GM18861 (cell line): ENCODE results near the gene C16orf86.

Source experiments
- ATAC-seq: cut with Tn5 transposase; IDR thresholded peaks from one replicate; pipeline ENCODE4 v1.9.1; 2021; ENCODE audit not compliant: unreplicated experiment

C16orf86 gene, protein sequence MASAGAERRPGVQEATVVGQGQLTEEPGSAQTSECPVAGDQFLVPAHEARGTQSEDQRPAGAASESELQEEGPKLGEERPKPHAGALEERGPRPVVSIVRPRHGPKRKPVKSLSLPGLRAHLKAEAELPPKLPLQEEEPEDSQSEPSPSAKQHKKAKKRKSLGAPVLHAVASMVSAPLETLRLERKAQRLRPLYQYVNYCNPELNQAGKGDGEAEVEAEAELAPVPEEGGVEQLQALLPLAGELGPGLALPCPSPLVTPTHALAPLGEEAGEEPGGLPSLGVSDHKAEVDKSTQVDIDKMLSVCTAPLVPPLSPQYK

DNA sequence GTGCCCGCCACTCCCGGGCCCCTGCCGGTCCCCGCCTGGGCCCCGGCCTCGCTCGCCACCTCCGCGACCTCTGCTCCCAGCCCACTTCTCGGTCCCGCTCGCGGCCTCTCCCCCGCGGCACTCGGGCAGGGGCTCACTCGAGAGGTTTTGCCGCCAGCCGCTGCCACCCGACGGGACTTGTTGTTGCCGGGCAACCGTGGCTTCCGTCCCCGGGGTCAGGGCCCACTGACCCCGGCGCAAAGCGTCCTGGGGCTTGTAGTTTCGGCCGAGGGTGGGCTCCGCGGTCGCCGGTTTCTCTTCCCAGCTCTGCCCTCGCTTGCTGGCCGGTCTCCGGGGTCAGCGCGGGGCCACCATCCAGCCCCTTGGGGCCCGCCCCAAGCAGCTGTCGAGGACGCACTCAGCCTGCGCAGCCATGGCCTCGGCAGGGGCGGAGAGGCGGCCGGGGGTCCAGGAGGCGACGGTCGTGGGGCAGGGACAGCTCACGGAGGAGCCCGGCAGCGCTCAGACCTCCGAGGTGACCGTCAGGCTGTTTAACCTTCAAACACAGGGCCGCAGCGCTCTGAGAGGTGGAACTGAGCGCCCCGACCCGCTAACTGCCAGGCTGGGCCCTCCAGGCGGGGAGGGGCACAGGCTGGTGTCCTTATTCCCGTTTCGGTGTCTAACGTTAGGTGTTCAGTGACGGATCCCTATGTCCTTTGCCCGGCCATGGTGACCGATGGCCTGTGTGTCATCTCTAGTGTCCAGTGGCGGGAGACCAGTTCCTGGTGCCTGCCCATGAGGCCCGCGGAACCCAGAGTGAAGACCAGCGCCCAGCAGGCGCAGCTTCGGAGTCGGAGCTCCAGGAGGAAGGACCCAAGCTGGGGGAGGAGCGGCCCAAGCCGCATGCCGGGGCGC lies at the start of gene C16orf86, which contains the start of gene ENKD1:
C16orf86 (plus strand) TSS at position 256 of the 894 bp plus-strand sequence; CDS start at position 413, 157 bp downstream.
ENKD1 (minus strand) TSS at position 192 of the 894 bp plus-strand sequence. CDS start 308 bp downstream, outside the sequence.
- no peak for ATAC-seq

GRCh38 chr16:67628216-67628615 lies 38.4 kb upstream of the C16orf86 start:
- no peak for ATAC-seq

DNA sequence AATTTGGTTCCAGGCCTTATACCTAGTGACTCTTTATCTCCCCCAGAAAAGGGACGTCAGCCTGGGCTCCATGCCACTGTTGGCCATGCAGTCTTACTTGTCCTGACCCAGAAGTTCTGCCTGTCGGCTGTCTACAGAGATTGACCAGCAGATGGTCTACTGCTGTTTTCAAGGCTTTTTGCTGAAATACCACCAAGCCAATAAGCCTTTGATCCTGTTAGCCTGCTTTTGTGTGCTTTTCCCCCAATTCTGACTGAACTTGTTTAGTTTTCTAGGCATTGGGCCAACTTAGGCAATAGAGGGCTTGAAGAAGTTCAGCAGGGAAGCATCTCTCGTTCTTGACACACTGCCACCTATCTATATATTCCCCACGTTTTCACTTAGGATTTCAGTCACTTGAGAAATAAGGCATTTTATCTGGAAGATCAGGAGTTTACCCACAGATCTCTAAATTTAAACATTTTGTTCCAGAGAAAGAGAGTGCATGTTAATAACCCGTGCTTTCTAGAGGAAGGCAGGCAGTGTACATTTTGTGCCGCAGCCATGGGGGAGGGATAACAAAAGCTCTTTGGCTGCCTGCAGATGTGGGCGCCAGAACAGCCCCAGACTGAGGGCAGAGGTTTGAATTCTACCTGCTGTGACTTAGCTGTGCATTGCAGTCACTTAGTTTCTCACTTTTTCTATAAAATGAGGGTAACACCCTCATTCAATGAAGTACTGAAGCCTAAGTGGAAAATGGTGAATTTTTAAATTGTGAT lies 34.0 kb upstream of the C16orf86 start:
- ATAC-seq: no peak

DNA sequence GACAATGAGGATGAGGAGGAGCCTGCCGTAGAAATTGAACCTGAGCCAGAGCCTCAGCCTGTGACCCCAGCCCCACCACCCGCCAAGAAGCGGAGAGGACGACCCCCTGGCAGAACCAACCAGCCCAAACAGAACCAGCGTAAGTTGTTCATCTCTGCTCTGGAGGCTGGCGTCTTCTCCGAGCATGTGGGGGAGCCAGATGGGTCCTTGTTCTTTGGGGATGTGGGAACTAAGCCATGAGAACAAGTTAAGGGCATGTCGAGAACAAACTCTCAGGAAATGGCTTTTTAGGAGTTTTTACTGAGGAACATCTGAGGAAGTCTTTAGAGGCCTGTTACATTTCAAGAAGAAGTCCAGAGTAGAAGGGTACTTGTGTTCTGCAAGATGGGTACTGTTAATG lies 29.9 kb upstream of the C16orf86 start:
- ATAC-seq: no peak

DNA sequence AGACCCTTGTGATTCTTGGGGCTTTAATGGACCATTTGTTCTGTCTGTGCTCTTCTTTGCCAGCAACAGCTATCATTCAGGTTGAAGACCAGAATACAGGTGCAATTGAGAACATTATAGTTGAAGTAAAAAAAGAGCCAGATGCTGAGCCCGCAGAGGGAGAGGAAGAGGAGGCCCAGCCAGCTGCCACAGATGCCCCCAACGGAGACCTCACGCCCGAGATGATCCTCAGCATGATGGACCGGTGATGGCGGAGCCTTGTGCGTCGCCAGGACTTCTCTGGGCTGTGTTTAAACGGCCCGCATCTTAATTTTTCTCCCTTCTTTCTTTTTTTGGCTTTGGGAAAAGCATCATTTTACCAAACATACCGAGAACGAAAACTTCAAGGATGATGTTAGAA lies 29.0 kb upstream of the C16orf86 start:
- no peak for ATAC-seq

- no peak for ATAC-seq
Measured at GRCh38 chr16:67641779-67642708, 24.6 kb upstream of the C16orf86 start.

- no peak for ATAC-seq
Measured at GRCh38 chr16:67644038-67644437, 22.6 kb upstream of the C16orf86 start.

GRCh38 chr16:67645397-67646121 lies 21.1 kb upstream of the C16orf86 start:
- ATAC-seq: no peak

DNA sequence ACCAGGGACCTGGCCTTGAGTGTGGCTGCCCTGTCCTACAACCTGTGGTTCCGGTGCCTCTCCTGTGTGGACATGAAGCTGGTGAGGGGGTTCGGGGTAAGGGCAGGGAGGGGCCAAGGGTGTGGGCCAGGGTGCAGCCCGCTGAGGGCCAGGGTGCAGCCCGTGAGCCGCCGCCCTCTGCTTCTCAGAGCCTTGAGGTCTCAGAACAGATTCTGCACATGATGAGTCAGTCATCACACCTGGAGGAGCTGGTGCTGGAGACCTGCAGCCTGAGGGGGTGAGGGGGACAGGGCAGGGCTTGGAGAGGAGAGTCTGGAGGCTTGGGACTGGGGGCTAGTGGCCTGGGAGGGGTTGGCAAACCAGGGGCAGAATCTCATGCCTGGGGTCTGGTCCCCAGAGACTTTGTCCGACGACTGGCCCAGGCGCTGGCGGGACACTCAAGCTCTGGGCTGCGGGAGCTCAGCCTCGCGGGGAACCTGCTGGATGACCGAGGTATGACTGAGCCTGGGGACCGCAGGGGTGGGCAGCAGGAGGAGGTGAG lies 19.4 kb upstream of the C16orf86 start:
- no peak for ATAC-seq

DNA sequence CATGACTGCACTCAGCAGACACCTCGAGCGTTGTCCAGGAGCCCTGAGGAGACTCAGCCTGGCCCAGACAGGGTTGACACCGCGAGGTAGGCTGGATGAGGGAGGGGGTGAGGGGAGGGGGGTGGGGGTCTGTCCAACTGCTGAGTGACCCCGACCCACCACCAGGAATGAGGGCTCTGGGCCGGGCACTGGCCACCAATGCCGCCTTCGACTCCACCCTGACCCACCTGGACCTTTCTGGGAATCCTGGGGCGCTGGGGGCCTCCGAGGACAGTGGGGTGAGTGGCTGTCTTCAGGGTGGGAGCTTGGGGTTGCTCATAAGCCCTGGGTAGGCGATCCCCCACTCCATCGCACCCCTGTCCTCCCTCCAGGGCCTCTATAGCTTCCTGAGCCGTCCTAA lies 18.9 kb upstream of the C16orf86 start:
- no peak for ATAC-seq

DNA sequence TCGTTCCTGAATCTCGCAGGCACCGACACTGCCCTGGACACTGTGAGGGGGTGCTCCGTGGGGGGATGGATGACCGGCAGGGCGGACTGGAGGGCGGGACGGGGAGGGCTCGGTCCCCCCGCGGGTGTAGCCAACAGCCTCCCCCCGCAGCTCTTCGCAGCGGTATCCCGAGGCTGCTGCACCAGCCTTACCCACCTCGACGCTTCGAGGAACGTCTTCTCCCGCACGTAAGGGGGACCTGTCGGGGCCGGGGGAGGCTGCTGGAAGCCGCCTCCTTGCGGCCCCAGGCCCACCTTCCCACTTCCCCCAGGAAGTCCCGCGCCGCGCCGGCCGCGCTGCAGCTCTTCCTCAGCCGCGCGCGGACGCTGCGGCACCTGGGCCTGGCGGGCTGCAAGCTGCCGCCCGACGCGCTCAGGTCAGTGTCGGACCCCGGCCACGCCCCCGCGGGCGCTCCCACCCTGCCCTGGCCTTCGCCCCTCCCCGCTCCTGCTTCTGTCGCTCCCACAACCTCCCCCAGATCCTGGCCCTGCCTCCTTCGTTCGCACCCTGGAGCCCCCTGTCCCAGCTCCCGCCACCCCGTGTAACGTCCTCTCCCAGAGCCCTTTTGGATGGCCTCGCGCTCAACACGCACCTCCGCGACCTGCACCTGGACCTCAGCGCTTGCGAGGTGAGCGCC lies 18.4 kb upstream of the C16orf86 start:
- no peak for ATAC-seq

DNA sequence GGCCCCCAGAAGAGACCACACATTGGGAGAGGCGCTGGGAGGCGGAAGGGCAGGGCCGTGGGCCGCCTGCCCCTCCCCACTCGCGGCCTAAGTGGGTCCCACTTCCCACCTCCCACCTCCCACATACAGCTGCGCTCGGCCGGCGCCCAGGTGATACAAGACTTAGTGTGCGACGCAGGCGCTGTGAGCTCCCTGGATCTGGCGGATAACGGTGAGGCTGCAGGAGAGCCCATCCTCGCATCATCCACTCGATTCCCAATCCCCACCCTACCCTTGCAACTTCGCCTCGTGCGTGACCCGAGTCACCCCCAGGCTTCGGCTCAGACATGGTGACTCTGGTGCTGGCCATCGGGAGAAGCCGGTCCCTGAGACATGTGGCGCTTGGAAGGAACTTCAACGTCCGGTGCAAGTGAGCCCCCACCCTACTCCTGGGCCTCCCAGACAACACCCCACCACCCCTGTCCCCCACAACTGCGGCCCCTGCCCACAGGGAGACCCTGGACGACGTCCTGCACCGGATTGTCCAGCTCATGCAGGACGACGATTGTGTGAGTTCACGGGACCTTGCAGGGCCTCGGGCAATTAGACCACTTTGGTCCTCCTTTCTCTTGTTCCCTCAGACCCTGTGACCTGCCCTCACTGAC lies 17.7 kb upstream of the C16orf86 start:
- no peak for ATAC-seq

GRCh38 chr16:67649494-67649931 lies 17.1 kb upstream of the C16orf86 start:
- ATAC-seq: no peak

GRCh38 chr16:67650023-67650422 lies 16.6 kb upstream of the C16orf86 start:
- ATAC-seq: no peak

- no peak for ATAC-seq
Measured at GRCh38 chr16:67651039-67651438, 15.6 kb upstream of the C16orf86 start.

GRCh38 chr16:67651847-67652246 lies 14.8 kb upstream of the C16orf86 start:
- no peak for ATAC-seq

GRCh38 chr16:67652578-67653127 lies 14.0 kb upstream of the C16orf86 start:
- ATAC-seq: no peak
